GM18520 (cell line): ENCODE data around the gene DDX56.

ENCODE experiments used
- ATAC-seq: cut with Tn5 transposase; IDR thresholded peaks from one replicate; pipeline ENCODE4 v1.9.1; 2021; ENCODE audit not compliant: unreplicated experiment

The DDX56 gene

GRCh38 chr7:44573464-44574286 lies at the start of gene DDX56:
Gene DDX56 (minus strand): TSS chr7:44573908. CDS start chr7:44573895, 13 bp downstream.
- ATAC-seq: peak; percentile 94

GRCh38 chr7:44622342-44623151 lies 48.8 kb upstream of the DDX56 start:
- ATAC-seq: peak; percentile 68

GRCh38 chr7:44621750-44622103 lies 48.0 kb upstream of the DDX56 start:
- ATAC-seq: no peak

GRCh38 chr7:44621034-44621749 lies 47.5 kb upstream of the DDX56 start:
- no peak for ATAC-seq

- no peak for ATAC-seq
These were observed 45.0 kb upstream of the DDX56 start for GRCh38 chr7:44618753-44619152.

- no peak for ATAC-seq
These were observed 44.3 kb upstream of the DDX56 start for GRCh38 chr7:44618045-44618444.

GRCh38 chr7:44617225-44617890 lies 43.6 kb upstream of the DDX56 start:
- ATAC-seq: no peak

- no peak for ATAC-seq
These were observed 42.8 kb upstream of the DDX56 start for GRCh38 chr7:44616545-44616944.

GRCh38 chr7:44615793-44616192 lies 42.1 kb upstream of the DDX56 start:
- ATAC-seq: no peak

- no peak for ATAC-seq
These were observed 41.5 kb upstream of the DDX56 start for GRCh38 chr7:44615149-44615611.

GRCh38 chr7:44609829-44610228 lies 36.1 kb upstream of the DDX56 start:
- no peak for ATAC-seq

GRCh38 chr7:44608916-44609648 lies 35.4 kb upstream of the DDX56 start:
- ATAC-seq: no peak

GRCh38 chr7:44607141-44608068 lies 33.7 kb upstream of the DDX56 start:
- no peak for ATAC-seq

- peak; percentile 91 for ATAC-seq
These were observed 32.8 kb upstream of the DDX56 start, which contains the start of gene OGDH for GRCh38 chr7:44606341-44607140. Gene OGDH (plus strand): TSS chr7:44606627. CDS start chr7:44624344, 17,717 bp downstream.

GRCh38 chr7:44604941-44605340 lies 31.2 kb upstream of the DDX56 start:
- ATAC-seq: no peak

GRCh38 chr7:44603193-44603592 lies 29.5 kb upstream of the DDX56 start:
- no peak for ATAC-seq

- ATAC-seq: no peak
These were observed 28.8 kb upstream of the DDX56 start for GRCh38 chr7:44602576-44602910.

GRCh38 chr7:44599222-44599621 lies 25.5 kb upstream of the DDX56 start:
- no peak for ATAC-seq
